Right renal cortex interstitium (tissue), 3 donors: ENCODE results near the gene DLX3. TPM values are rescaled to one million over a fixed set of nuclear protein-coding genes. Genes with fewer than 3 reads are reported as not detected.

ENCODE experiments used
- DNase-seq, 3 donors: peaks; one replicate each; pipeline ENCODE4 v3.0.0-alpha.2; 2013; ENCODE audit warnings: low read depth in 3 of 3, low spot score in 2 of 3
- polyA plus RNA-seq, 3 donors: library from polyadenylated mRNA; unstranded; fragments of 120-200 nt; gene quantifications; one replicate each; pipeline ENCODE4 v1.2.1, GENCODE V29; 2013; ENCODE audit not compliant: insufficient read length in 3 of 3

DLX3 gene
- polyA plus RNA-seq, 3 donors = 0.64 to 2.0 (median 1.4) TPM

GRCh38 chr17:49994085-49995054 is 654 bp downstream of the DLX3 start:
- no peak for DNase-seq

- no peak for DNase-seq
Observed at GRCh38 chr17:49993423-49994060, 1.5 kb downstream of the DLX3 start.

GRCh38 chr17:49992933-49993422 is 2.0 kb downstream of the DLX3 start:
- DNase-seq = no peak

GRCh38 chr17:49992191-49992932 is 2.7 kb downstream of the DLX3 start:
- no peak for DNase-seq

GRCh38 chr17:49991409-49991808 is 3.6 kb downstream of the DLX3 start:
- DNase-seq = no peak

GRCh38 chr17:49990921-49991320 is 4.1 kb downstream of the DLX3 start:
- DNase-seq = no peak

GRCh38 chr17:49990331-49990730 is 4.7 kb downstream of the DLX3 start:
- DNase-seq = no peak

- no peak for DNase-seq
Observed at GRCh38 chr17:49989518-49989880, 5.5 kb downstream of the DLX3 start.

GRCh38 chr17:49987681-49988441 is 7.2 kb downstream of the DLX3 start:
- DNase-seq = no peak

GRCh38 chr17:49987290-49987585 is 7.8 kb downstream of the DLX3 start:
- DNase-seq = no peak

GRCh38 chr17:49986396-49987289 is 8.4 kb downstream of the DLX3 start:
- no peak for DNase-seq

- no peak for DNase-seq
Observed at GRCh38 chr17:49985310-49985990, 9.6 kb downstream of the DLX3 start.

- no peak for DNase-seq
Observed at GRCh38 chr17:49984776-49985175, 10.2 kb downstream of the DLX3 start.

GRCh38 chr17:49984283-49984682 is 10.7 kb downstream of the DLX3 start:
- DNase-seq = no peak

GRCh38 chr17:49980703-49981197 is 14.3 kb downstream of the DLX3 start:
- no peak for DNase-seq

GRCh38 chr17:49979748-49980479 is 15.1 kb downstream of the DLX3 start:
- DNase-seq = no peak

- DNase-seq = no peak
Observed at GRCh38 chr17:49978501-49978900, 16.5 kb downstream of the DLX3 start.
